PC-9 (cell line): Measurements from ENCODE around the gene TMEM176B. TPM values are rescaled to one million over a fixed set of nuclear protein-coding genes. Genes with fewer than 3 reads are reported as not detected.

Experiments used
- BruUV-seq: library from RNA; stranded (reverse); fragments of 400-500 nt; replicated peaks from 2 replicates; lab custom pipeline; 2021; lab: Mats Ljungman, UMichigan
- CTCF ChIA-PET: fragments of 300-600 bp; sonication (Branson Sonifier 250); formaldehyde crosslinking; loops from one replicate; lab custom pipeline; 2022; ENCODE audit warnings: antibody characterized with exemption; lab: Charles Lee
- POLR2A ChIA-PET: fragments of 300-600 bp; sonication (Branson Sonifier 250); formaldehyde crosslinking; loops from one replicate; lab custom pipeline; 2022; ENCODE audit warnings: antibody characterized with exemption; ENCODE audit not compliant: unreplicated experiment; lab: Charles Lee
- DNase-seq, 2 experiments: peaks; one replicate each; pipeline versions ENCODE4 v3.0.0 to v3.0.0-alpha.2; 2015 to 2022; ENCODE audit warnings: mixed read lengths in 1 of 2
- H2AFZ ChIP-seq: fragments of 200-600 bp; sonication (generic); 2 replicates; pipeline ENCODE4 v1.8.1; 2017; ENCODE audit warnings: antibody characterized with exemption
- H3F3A ChIP-seq: fragments of 200-600 bp; sonication (generic); 2 replicates; pipeline ENCODE4 v1.8.1; 2017; ENCODE audit warnings: antibody characterized with exemption, mild to moderate bottlenecking, low read depth; ENCODE audit not compliant: insufficient read depth
- H3K27ac ChIP-seq: fragments of 200-600 bp; sonication (generic); 2 replicates; pipeline ENCODE4 v1.6.1; 2016; ENCODE audit warnings: mixed run types
- H3K27me3 ChIP-seq: fragments of 200-600 bp; sonication (generic); 2 replicates; pipeline ENCODE4 v1.6.1; 2016; ENCODE audit warnings: low read depth, mixed run types; ENCODE audit not compliant: insufficient read depth
- H3K36me3 ChIP-seq: fragments of 200-600 bp; sonication (generic); 2 replicates; pipeline ENCODE4 v1.6.1; 2016; ENCODE audit warnings: low read depth, mixed run types
- H3K4me1 ChIP-seq: fragments of 200-600 bp; sonication (generic); replicated peaks from 2 replicates; pipeline ENCODE4 v1.6.1; 2016; ENCODE audit warnings: mixed run types; ENCODE audit not compliant: insufficient read depth
- H3K4me2 ChIP-seq: fragments of 200-600 bp; sonication (generic); 2 replicates; pipeline ENCODE4 v1.6.1; 2017; ENCODE audit warnings: mixed run types
- H3K4me3 ChIP-seq: fragments of 200-600 bp; sonication (generic); 2 replicates; pipeline ENCODE4 v1.6.1; 2016; ENCODE audit warnings: mixed run types
- H3K79me2 ChIP-seq: fragments of 200-600 bp; sonication (generic); 2 replicates; pipeline ENCODE4 v1.6.1; 2017; ENCODE audit warnings: low read depth, mixed run types
- H3K9me2 ChIP-seq: fragments of 200-600 bp; sonication (generic); 2 replicates; pipeline ENCODE4 v1.8.1; 2017; ENCODE audit warnings: mild to moderate bottlenecking; ENCODE audit not compliant: insufficient read depth
- H3K9me3 ChIP-seq: fragments of 200-600 bp; sonication (generic); 2 replicates; pipeline ENCODE4 v1.8.1; 2016; ENCODE audit warnings: low read depth; ENCODE audit not compliant: insufficient read depth
- H4K20me1 ChIP-seq: fragments of 200-600 bp; sonication (generic); 2 replicates; pipeline ENCODE4 v1.8.1; 2017; ENCODE audit not compliant: insufficient read depth
- EZH2 ChIP-seq: fragments of 200-600 bp; sonication (generic); IDR thresholded peaks from 2 replicates; pipeline ENCODE4 v1.8.0; 2017; ENCODE audit warnings: antibody characterized with exemption, low read depth
- intact Hi-C: fragments of 100-400 bp; cut with micrococcal nuclease; formaldehyde crosslinking; loops from one replicate; pipeline ENCODE4 v1.10.0; 2022; ENCODE audit not compliant: unreplicated experiment
- total RNA-seq: library from RNA; stranded (reverse); gene quantifications from 2 replicates; pipeline ENCODE4 v1.2.3, GENCODE V29; 2021
- TF ChIP-seq, protein P1 (sequence below): fragments of 200-600 bp; sonication (generic); conservative IDR thresholded peaks from 2 replicates; pipeline ENCODE4 v1.6.1; 2017; ENCODE audit warnings: mixed run types, antibody characterized with exemption, mild to moderate bottlenecking, moderate library complexity

TMEM176B gene
- total RNA-seq, 1 experiment from 2014 or later: 1.9 TPM

DNA sequence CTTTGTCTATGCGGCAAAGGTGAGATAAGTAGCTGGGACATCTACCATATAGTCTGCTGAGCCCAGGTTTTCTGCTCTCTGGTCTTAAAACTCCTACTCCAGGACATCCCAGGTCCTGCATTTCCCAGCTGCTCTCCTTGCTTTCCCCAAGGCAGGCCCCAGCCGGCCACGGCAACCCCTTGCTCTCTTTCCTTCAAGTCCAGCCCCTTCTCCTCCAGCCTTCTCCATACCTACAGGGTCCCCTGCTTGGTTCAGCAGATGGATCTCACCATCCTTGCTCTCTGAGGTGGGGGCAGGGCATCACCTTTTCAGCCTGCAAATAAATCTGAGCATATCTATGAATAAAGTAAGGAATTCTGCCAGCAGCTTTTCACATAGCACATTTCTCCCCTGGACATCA is 54.3 kb downstream of the TMEM176B start:
- no peaks in the 10 kb centered on the region for H3K36me3 ChIP-seq
- BruUV-seq: no TSS peak
- no peaks in the 10 kb centered on the region for H3K79me2 ChIP-seq
- intact Hi-C loops: no loop called here
- no peak overlapping the region for H3K4me3 ChIP-seq
- H4K20me1 ChIP-seq: no peaks in the 10 kb centered on the region
- ChIA-PET CTCF (no interaction called here), POLR2A (no interaction called here)
- TF ChIP-seq, protein P1, sequence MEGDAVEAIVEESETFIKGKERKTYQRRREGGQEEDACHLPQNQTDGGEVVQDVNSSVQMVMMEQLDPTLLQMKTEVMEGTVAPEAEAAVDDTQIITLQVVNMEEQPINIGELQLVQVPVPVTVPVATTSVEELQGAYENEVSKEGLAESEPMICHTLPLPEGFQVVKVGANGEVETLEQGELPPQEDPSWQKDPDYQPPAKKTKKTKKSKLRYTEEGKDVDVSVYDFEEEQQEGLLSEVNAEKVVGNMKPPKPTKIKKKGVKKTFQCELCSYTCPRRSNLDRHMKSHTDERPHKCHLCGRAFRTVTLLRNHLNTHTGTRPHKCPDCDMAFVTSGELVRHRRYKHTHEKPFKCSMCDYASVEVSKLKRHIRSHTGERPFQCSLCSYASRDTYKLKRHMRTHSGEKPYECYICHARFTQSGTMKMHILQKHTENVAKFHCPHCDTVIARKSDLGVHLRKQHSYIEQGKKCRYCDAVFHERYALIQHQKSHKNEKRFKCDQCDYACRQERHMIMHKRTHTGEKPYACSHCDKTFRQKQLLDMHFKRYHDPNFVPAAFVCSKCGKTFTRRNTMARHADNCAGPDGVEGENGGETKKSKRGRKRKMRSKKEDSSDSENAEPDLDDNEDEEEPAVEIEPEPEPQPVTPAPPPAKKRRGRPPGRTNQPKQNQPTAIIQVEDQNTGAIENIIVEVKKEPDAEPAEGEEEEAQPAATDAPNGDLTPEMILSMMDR: no peak
- TF ChIP-seq EZH2: no peak
- H3K9me3 ChIP-seq: no peaks in the 10 kb centered on the region
- no peaks in the 10 kb centered on the region for H3K4me1 ChIP-seq
- no peaks in the 10 kb centered on the region for H3F3A ChIP-seq
- no peak overlapping the region for H3K27ac ChIP-seq
- H3K27me3 ChIP-seq: peaks cover 80% of the 10 kb centered on the region
- H2AFZ ChIP-seq: no peak overlapping the region
- no peaks in the 10 kb centered on the region for H3K9me2 ChIP-seq
- H3K4me2 ChIP-seq: no peak overlapping the region
- DNase-seq: no peak

DNA sequence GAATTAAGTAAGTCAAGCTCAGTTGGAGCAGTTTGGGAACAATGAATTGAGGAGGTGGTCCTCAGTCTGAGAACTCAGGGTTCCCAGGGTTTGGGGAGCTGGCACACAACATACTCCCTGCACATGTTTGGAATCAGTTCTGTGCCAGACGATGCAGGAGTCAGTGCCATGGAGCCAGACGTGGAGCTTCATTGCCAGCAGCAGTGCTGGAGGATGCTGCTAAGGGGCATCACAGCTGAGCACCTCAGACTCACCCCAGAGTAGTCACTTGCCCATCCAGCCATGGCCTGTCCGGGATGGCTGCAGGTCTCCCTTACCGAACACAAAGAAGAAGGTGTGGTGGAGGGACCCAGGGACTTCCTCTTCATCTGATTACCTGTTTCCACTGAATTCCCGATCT is 55.1 kb downstream of the TMEM176B start:
- no peak overlapping the region for H3K27ac ChIP-seq
- ChIA-PET POLR2A (no interaction called here), CTCF (no interaction called here)
- H3K4me3 ChIP-seq: no peak overlapping the region
- H4K20me1 ChIP-seq: no peaks in the 10 kb centered on the region
- no peaks in the 10 kb centered on the region for H3K9me2 ChIP-seq
- H2AFZ ChIP-seq: no peak overlapping the region
- no peaks in the 10 kb centered on the region for H3K4me1 ChIP-seq
- intact Hi-C loops: no loop called here
- H3K79me2 ChIP-seq: no peaks in the 10 kb centered on the region
- no peak overlapping the region for H3K4me2 ChIP-seq
- H3F3A ChIP-seq: no peaks in the 10 kb centered on the region
- TF ChIP-seq, protein P1: no peak
- no peak for TF ChIP-seq EZH2
- 0 out of 2 replicates have a peak, but pooled peaks cover 3% of the 10 kb centered on the region for H3K9me3 ChIP-seq
- no TSS peak for BruUV-seq
- no peak for DNase-seq
- H3K36me3 ChIP-seq: no peaks in the 10 kb centered on the region
- H3K27me3 ChIP-seq: peaks cover 88% of the 10 kb centered on the region

DNA sequence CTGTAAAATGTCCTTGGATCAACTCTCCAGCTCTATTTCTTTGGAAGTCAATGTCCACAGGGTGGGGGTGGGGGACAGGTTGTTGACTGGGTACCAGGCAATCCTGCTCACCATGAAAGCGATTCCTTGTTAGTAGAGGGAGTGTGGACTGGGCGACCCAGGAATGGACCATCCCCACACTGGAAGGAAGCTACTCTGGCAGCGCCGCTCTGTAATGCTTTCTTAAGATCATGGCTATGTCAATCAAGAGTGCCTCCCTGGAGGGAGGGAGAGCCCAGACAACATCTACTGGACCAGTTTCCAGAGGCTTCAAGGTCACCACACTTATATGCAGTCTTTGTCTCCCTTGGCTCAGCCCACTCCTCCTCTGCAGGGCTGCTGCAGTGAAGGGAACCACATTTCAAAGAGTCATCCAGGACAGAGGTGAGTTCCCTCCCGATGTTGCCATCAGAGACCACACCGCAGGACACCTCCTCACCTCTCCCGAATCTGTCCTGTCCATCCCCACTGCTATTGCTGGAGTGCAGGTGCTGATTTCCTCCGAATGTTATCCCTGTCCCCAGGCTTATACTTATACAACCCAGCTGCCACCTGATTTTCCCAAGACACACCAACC is 56.0 kb downstream of the TMEM176B start:
- BruUV-seq: no TSS peak
- Histone ChIP-seq H3K4me1 (no peaks in the 10 kb centered on the region), H3K36me3 (no peaks in the 10 kb centered on the region)

More for the DNA sequence above, 56.0 kb downstream of the TMEM176B start:
- Histone ChIP-seq H3K4me3 (no peak overlapping the region), H3K27me3 (peaks cover 78% of the 10 kb centered on the region), H3F3A (no peaks in the 10 kb centered on the region), H2AFZ (no peak overlapping the region), H4K20me1 (no peaks in the 10 kb centered on the region), H3K9me2 (no peaks in the 10 kb centered on the region), H3K4me2 (no peak overlapping the region), H3K27ac (no peak overlapping the region), H3K9me3 (0 out of 2 replicates have a peak, but pooled peaks cover 3% of the 10 kb centered on the region), H3K79me2 (no peaks in the 10 kb centered on the region)
- DNase-seq: no peak
- CTCF ChIA-PET: interaction anchor here (0.7 kb wide), 1 partner anchor 9 kb away, joined by 7 read pairs; no protein-coding TSS in a partner anchor
- POLR2A ChIA-PET: no interaction called here
- TF ChIP-seq, protein P1: no peak
- TF ChIP-seq EZH2: no peak
- intact Hi-C loops: no loop called here
